Measurements from ENCODE around the gene PTPRD.

The PTPRD gene

GRCh38 chr9:9730174-9730573 lies 882.6 kb downstream of the PTPRD start:
- no peak for DNase-seq

GRCh38 chr9:9729082-9729481 lies 883.7 kb downstream of the PTPRD start:
- no peak for DNase-seq

- DNase-seq: no peak
Observed at GRCh38 chr9:9719373-9720112, 893.3 kb downstream of the PTPRD start.

- DNase-seq: no peak
Observed at GRCh38 chr9:9718691-9719090, 894.1 kb downstream of the PTPRD start.

- DNase-seq: no peak
Observed at GRCh38 chr9:9679433-9679832, 933.4 kb downstream of the PTPRD start.

GRCh38 chr9:9674461-9674860 lies 938.3 kb downstream of the PTPRD start:
- no peak for DNase-seq

GRCh38 chr9:9670454-9670853 lies 942.3 kb downstream of the PTPRD start:
- no peak for DNase-seq

GRCh38 chr9:9645006-9645405 lies 967.8 kb downstream of the PTPRD start:
- DNase-seq: no peak

GRCh38 chr9:9631284-9631683 lies 981.5 kb downstream of the PTPRD start:
- no peak for DNase-seq

GRCh38 chr9:9625248-9625647 lies 987.6 kb downstream of the PTPRD start:
- no peak for DNase-seq

GRCh38 chr9:9623506-9623905 lies 989.3 kb downstream of the PTPRD start:
- DNase-seq: no peak

- DNase-seq: no peak
Observed at GRCh38 chr9:9621355-9621940, 991.4 kb downstream of the PTPRD start.

- no peak for DNase-seq
Observed at GRCh38 chr9:9620736-9621135, 992.1 kb downstream of the PTPRD start.

GRCh38 chr9:9615086-9615485 lies 997.7 kb downstream of the PTPRD start:
- no peak for DNase-seq

GRCh38 chr9:9614607-9615006 lies 998.2 kb downstream of the PTPRD start:
- DNase-seq: no peak

GRCh38 chr9:9612755-9613154 lies 1000.0 kb downstream of the PTPRD start:
- DNase-seq: no peak

GRCh38 chr9:9612270-9612669 lies 1000.5 kb downstream of the PTPRD start:
- no peak for DNase-seq

- DNase-seq: no peak
Observed at GRCh38 chr9:9605681-9606080, 1007.1 kb downstream of the PTPRD start.

GRCh38 chr9:9603345-9603744 lies 1009.5 kb downstream of the PTPRD start:
- DNase-seq: no peak

GRCh38 chr9:9598723-9599122 lies 1014.1 kb downstream of the PTPRD start:
- no peak for DNase-seq

- no peak for DNase-seq
Observed at GRCh38 chr9:9592104-9592503, 1020.7 kb downstream of the PTPRD start.

- no peak for DNase-seq
Observed at GRCh38 chr9:9585920-9586319, 1026.9 kb downstream of the PTPRD start.

- no peak for DNase-seq
Observed at GRCh38 chr9:9574080-9574479, 1038.7 kb downstream of the PTPRD start.

- no peak for DNase-seq
Observed at GRCh38 chr9:9565700-9566099, 1047.1 kb downstream of the PTPRD start.

- no peak for DNase-seq
Observed at GRCh38 chr9:9563817-9564216, 1049.0 kb downstream of the PTPRD start.
